Ureter (tissue), 1 donor: Measurements from ENCODE around the gene ASL. TPM values are rescaled to one million over a fixed set of nuclear protein-coding genes. Genes with fewer than 3 reads are reported as not detected.
"Not testable (repeated sequence)": the region's sequence is repeated elsewhere in the genome, so short reads cannot be mapped to it uniquely, and the experiment has no call there.

Source experiments
- DNase-seq: peaks from one replicate; pipeline ENCODE4 v3.0.0-alpha.2; 2020; ENCODE audit warnings: low spot score
- total RNA-seq: library from RNA; stranded (reverse); gene quantifications from one replicate; pipeline ENCODE4 v1.2.4, GENCODE V29; 2023
- donor health status: DM: yes; HTN: yes; CAD: no.

ASL gene
- total RNA-seq, 1 donor from 2014 or later = 50.4 TPM

DNA sequence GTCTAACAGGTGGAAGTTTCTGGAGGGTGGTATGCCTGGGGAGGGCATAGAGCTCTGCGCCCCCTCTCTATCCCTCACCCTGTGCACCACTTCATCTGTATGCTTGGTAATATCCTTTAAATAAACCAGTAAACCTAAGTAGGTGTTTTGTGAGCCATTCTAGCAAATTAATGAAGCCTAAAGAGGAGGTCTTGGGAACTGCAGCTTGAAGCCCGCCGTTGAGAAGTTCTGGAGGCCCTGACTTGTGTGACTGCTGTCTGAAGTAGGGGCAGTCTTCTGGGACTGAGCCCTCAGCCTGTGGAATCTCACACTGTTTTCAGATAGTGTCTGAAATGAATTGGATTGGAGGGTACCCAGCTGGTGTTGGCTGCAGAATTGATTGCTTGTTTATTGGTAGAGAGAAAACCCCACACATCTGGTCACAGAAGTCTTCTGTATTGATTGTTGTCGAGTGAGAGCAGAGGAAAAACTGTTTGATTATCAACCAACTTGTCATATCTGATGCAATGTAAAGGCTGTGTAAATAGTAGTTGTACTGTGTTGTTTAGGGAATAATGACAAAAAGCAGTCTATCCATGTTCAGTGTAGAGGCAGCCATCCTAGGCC lies 43.7 kb downstream of the ASL start:
- DNase-seq = no peak

DNA sequence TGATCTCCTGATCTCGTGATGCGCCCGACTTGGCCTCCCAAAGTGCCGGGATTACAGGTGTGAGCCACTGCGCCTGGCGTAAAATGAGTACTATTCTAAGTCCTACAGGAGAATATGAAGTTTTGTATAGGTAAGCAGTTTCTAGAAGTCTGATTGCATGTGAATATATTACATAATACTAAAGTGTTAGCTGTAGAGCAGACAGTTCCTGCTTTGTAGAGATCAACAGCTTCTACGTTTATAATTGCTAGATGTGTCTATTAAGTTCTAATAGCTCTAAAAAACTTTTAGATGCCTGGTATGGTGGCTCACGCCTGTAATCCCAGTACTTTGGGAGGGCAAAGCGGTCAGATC lies 47.5 kb downstream of the ASL start:
- no peak for DNase-seq

DNA sequence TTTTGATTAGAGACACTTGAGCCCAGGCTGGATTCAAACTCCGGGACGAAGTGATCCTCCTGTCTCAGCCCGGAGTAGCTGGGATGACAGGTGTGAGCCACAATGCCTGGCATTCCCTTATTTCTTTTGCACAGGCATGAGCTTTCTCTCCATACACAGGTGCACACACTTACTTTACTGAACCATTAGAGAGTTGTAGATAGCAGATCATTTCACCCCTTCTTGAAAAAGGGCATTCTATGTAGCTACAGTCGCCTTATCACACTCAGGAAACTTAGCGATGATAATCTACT lies 48.9 kb downstream of the ASL start:
- not testable (repeated sequence) for DNase-seq

DNA sequence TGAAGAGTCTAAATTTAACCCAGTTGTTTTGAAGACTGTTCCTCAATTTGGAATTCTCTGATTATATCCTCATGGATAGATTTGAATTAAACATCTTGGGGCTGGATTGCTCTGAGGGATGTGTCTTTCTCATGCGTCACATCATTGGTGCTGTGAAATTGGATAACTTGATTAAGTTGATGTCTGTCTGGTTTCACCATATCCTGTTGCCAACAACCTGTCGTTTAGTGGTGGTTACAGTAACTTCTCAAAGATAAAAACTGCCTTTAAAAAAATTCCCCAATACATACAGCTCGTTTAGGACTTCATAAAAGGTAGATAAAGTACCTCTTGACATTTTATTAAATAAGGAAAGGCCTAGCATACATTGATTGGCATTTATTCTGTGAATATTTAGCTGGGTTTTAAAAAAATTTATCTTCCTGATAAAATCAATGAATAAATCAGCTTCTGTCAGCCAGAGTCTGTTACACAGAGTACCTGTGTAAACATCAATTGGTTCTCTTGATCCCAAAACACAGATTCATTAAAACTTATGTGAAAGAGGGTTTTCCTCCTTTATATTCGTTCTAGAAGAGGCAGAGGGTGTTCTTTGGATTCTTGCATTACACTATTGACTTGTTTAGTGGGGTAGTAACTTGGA lies 49.6 kb downstream of the ASL start:
- DNase-seq = no peak

DNA sequence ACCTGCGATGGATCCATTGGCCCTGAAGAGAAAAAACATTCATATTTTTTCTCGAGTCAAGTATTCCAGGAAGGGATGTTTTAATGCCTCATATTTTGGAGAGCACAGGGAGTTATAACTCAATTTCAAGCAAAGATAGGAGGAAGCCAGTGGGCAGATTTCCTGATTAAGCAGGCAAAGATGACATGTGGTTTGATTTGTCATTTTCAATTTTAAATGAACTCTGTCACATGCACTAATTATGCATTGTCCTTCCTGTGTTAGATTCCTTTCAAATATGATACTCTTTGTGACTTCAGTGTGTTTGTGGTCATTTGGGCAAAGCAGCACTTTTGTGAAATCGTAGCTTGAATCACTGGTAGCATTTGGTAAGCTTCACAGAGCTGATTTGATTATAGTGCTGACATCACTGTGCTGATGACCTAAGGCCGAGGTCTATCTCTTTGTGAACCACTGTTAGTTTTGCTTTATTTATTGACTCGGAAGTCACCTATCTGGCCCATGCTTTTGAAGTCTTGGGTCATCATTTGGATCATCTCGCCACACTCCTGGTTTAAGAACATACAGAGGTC lies 50.2 kb downstream of the ASL start:
- DNase-seq = not testable (repeated sequence)

DNA sequence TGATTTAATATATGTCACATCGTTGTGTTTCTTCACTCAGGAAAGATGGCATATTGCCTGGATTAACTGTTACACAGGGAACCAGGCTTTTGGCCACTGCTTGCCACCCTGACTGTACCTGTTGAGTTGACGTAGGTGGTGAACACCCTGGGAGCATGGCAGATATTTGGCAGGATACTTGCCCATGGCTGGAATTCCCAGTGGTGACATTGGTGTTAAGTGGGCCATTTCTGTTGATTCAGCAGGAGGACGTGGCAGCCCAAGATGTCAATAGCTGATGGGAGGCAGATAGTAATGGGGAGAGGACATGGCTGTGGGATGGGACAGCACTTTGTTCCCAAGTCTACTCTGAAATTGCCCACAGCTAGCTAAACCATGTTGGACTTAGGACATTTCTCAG lies 51.6 kb downstream of the ASL start:
- DNase-seq = not testable (repeated sequence)

DNA sequence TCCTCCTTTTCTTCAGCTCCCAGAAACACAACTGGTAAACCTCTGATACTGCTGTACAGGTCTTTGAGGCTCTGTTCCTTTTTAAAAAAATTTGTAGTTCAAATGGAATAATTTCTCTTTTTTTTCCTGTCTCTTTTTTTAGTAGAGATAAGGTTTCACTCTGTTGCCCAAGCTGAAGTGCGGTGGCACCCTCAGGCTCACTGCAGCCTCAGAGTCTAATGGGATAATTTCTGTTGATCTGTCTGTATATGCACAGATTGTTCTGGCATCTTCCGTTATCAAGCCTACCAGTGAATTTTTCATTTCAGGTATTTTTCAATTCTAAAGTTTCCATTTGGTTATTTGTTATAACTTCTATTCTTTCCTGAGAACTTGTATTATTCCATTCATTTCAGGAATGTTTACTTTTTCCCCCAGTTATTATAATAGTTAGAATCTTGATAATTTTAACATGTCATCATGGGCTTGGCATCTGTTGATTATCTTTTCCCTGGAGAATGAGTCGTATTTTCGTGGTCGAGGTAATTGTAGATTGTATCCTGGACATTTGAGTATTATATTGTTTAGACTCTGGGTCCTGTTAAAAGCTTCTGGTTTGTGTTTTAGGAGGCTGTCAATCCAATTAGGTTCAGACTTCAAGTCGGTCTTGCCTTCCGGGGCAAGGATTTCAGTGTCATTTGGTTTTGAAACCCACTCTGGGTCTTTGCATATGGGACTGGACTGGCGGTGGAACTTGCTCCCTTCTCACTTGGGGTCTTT lies 63.6 kb downstream of the ASL start:
- no peak for DNase-seq

DNA sequence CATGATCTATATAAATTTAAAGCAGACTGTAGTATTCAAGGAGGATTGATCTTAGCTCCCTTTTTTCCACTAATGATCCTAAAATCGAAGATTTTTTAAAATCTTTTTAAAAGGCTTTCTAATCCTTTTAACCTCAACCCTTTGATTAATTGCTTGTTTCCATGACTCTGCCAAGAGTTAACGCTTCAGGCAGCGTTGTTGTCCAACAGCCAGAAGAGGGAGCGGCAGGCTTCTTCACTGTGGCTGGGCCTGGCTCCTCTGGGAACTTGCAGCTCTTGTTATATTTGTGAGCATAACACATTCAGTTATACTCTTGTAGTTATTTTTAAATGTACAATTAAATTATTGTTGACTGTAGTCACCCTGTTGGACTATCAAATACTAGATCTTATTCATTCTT lies 65.3 kb downstream of the ASL start:
- DNase-seq = peak; percentile 64

DNA sequence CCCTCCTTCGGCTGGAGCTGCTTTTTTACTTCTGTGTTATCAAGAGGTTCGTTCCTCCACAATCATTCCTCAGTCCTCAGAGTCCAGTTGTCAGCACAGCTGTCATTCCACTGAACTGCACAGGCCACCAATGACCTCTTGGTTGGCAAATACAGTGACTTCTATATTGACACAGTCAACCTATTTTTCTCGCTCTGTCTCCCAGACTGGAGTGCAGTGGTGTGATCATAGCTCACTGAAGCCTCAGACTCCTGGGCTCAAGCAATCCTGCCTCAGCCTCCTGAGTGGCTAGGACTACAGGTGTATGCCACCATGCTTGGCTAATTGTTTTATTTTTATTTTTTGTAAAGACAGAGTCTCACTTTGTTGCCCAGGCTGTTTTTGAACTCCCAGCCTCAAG lies 66.7 kb downstream of the ASL start:
- no peak for DNase-seq

DNA sequence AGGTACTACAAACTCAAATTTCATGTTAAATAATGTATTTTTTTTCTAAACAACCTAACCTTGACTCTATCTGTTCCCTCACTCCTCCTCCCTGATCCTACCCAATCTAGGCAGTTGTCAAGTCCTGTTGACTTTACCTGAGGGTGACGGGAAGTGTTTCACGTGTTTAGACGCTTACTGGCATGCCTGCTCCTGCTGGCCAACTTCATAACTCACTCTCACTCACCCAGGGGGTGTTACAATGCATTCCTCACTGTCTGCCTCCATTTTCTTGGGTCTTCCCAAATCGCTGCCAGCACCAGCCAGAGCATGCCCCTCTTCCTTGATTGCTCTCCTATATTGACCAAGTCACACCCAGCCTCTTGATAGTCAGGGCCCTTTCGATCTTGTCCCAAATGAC lies 67.4 kb downstream of the ASL start:
- no peak for DNase-seq

Other genes with a start within 250 kb of the ASL start
- gene VKORC1L1, start 202.7 kb upstream of the ASL start, total RNA-seq = 20.4 TPM
- 48.7 TPM for gene GUSB, start 93.6 kb upstream of the ASL start, total RNA-seq
- gene CRCP, start 39.0 kb downstream of the ASL start, total RNA-seq = 43.6 TPM
- 21.1 TPM for gene TPST1, start 129.5 kb downstream of the ASL start, total RNA-seq